SK-N-SH (cell line): ENCODE results near the gene MAP1LC3C. TPM values are rescaled to one million over a fixed set of nuclear protein-coding genes. Genes with fewer than 3 reads are reported as not detected.

ENCODE experiments used
- CTCF ChIA-PET: fragments of 300-600, 350-600 bp; formaldehyde crosslinking; extraction: SDS; loops from one replicate; lab custom pipeline; 2021; lab: Yijun Ruan, JAX
- POLR2A ChIA-PET: fragments of 350-600 bp; sonication (Branson Sonifier 250); formaldehyde crosslinking; extraction: SDS; loops from one replicate; lab custom pipeline; 2020; ENCODE audit warnings: antibody characterized with exemption, inconsistent platforms; lab: Yijun Ruan, JAX
- DNase-seq: peaks from one replicate; pipeline ENCODE4 v3.0.0; 2012
- H2AFZ ChIP-seq: fragments of 200-600 bp; sonication (generic); 2 replicates; pipeline ENCODE4 v1.8.1; 2016; ENCODE audit warnings: antibody characterized with exemption, mild to moderate bottlenecking, low read depth
- H3F3A ChIP-seq: fragments of 200-600 bp; sonication (generic); replicated peaks from 2 replicates; pipeline ENCODE3; 2016; ENCODE audit warnings: antibody characterized with exemption, mild to moderate bottlenecking; ENCODE audit not compliant: insufficient read depth
- H3K27ac ChIP-seq, 2 experiments: fragments of 200-500 bp in 1 of 2; fragments of 200-600 bp in 1 of 2; sonication (Bioruptor generic) in 1 of 2; sonication (generic), shearing (Covaris generic) in 1 of 2; 2 replicates each; pipeline versions ENCODE4 v1.5.1 to v1.6.1; 2014 to 2016; ENCODE audit warnings: low read depth in 2 of 2, inconsistent platforms in 1 of 2, low read length in 1 of 2, mild to moderate bottlenecking in 1 of 2, mixed read lengths in 1 of 2
- H3K27me3 ChIP-seq: fragments of 200-600 bp; sonication (generic), shearing (Covaris generic); 2 replicates; pipeline ENCODE4 v1.6.1; 2016; ENCODE audit warnings: mixed run types; ENCODE audit not compliant: insufficient read depth
- H3K36me3 ChIP-seq, 2 experiments: fragments of 200-500 bp in 1 of 2; fragments of 200-600 bp in 1 of 2; sonication (Bioruptor generic) in 1 of 2; sonication (generic) in 1 of 2; replicated peaks in 1 of 2; 2 replicates each; pipeline versions ENCODE3 to v1.5.1; 2014 to 2016; ENCODE audit warnings: low read length in 1 of 2, mild to moderate bottlenecking in 1 of 2; ENCODE audit not compliant: insufficient read depth in 2 of 2, control insufficient read depth in 1 of 2
- H3K4me1 ChIP-seq, 2 experiments: fragments of 200-500 bp in 1 of 2; fragments of 200-600 bp in 1 of 2; sonication (Bioruptor generic) in 1 of 2; sonication (generic), shearing (Covaris generic) in 1 of 2; 2 replicates each; pipeline versions ENCODE4 v1.5.1 to v1.6.1; 2014 to 2016; ENCODE audit warnings: low read depth in 1 of 2, low read length in 1 of 2, mixed run types in 1 of 2; ENCODE audit not compliant: insufficient read depth in 2 of 2, control insufficient read depth in 1 of 2
- H3K4me2 ChIP-seq: fragments of 200-600 bp; sonication (generic), shearing (Covaris generic); 2 replicates; pipeline ENCODE4 v1.6.1; 2017; ENCODE audit warnings: mixed run types
- H3K4me3 ChIP-seq, 2 experiments: fragments of 200-500 bp in 1 of 2; fragments of 200-600 bp in 1 of 2; sonication (Bioruptor generic) in 1 of 2; sonication (generic), shearing (Covaris generic) in 1 of 2; 2 replicates each; pipeline versions ENCODE4 v1.5.1 to v1.8.1; 2014 to 2016; ENCODE audit warnings: low read depth in 2 of 2, inconsistent platforms in 1 of 2, low read length in 1 of 2, mild to moderate bottlenecking in 1 of 2, mixed read lengths in 1 of 2, moderate library complexity in 1 of 2
- H3K79me2 ChIP-seq: fragments of 200-600 bp; sonication (generic); 2 replicates; pipeline ENCODE4 v1.8.1; 2017; ENCODE audit warnings: mild to moderate bottlenecking; ENCODE audit not compliant: insufficient read depth
- H3K9ac ChIP-seq: fragments of 200-600 bp; sonication (generic); 2 replicates; pipeline ENCODE4 v1.6.1; 2017; ENCODE audit warnings: mixed run types
- H3K9me2 ChIP-seq: fragments of 200-600 bp; sonication (generic); 2 replicates; pipeline ENCODE4 v1.6.1; 2017; ENCODE audit warnings: mixed run types
- H3K9me3 ChIP-seq: fragments of 200-600 bp; sonication (generic); 2 replicates; pipeline ENCODE4 v1.6.1; 2017; ENCODE audit warnings: mixed run types, mild to moderate bottlenecking, moderate library complexity
- H4K20me1 ChIP-seq: fragments of 200-600 bp; sonication (generic); 2 replicates; pipeline ENCODE4 v1.6.1; 2017; ENCODE audit warnings: mild to moderate bottlenecking, mixed run types; ENCODE audit not compliant: insufficient read depth
- CHD2 ChIP-seq: fragments of 150-350 bp; IDR thresholded peaks from 2 replicates; pipeline ENCODE4 v1.6.1; 2018; ENCODE audit warnings: low read length; ENCODE audit not compliant: partially characterized antibody
- CTCF ChIP-seq: fragments of 200-600 bp; sonication (generic); IDR thresholded peaks from 2 replicates; pipeline ENCODE4 v1.6.1; 2017; ENCODE audit warnings: antibody characterized with exemption, mild to moderate bottlenecking, moderate library complexity
- ELF1 ChIP-seq: IDR thresholded peaks from 2 replicates; pipeline ENCODE4 v1.4.0; 2012
- EZH2phosphoT487 ChIP-seq: fragments of 200-600 bp; sonication (generic); IDR thresholded peaks from 2 replicates; pipeline ENCODE4 v1.6.1; 2017; ENCODE audit warnings: low read depth, mixed run types, mild to moderate bottlenecking, antibody characterized with exemption, moderate library complexity, borderline replicate concordance
- FOXJ3 ChIP-seq: sonication (generic); formaldehyde crosslinking; IDR thresholded peaks from 2 replicates; pipeline ENCODE4 v1.5.1; 2020; ENCODE audit warnings: mild to moderate bottlenecking, missing genetic modification reagents
- FOXM1 ChIP-seq: IDR thresholded peaks from 2 replicates; pipeline ENCODE4 v1.4.0; 2012; ENCODE audit warnings: low read depth, mild to moderate bottlenecking
- GATA2 ChIP-seq: sonication (generic); formaldehyde crosslinking; IDR thresholded peaks from 2 replicates; pipeline ENCODE4 v1.5.0; 2020; ENCODE audit warnings: mild to moderate bottlenecking, missing genetic modification reagents
- JUND ChIP-seq: IDR thresholded peaks from 2 replicates; pipeline ENCODE4 v1.4.0; 2012
- MAX ChIP-seq: IDR thresholded peaks from 2 replicates; pipeline ENCODE4 v1.4.0; 2012; ENCODE audit warnings: low read depth
- MEF2A ChIP-seq: IDR thresholded peaks from 2 replicates; pipeline ENCODE4 v1.4.0; 2012; ENCODE audit warnings: low read depth, borderline replicate concordance
- PBX3 ChIP-seq: IDR thresholded peaks from 2 replicates; pipeline ENCODE4; 2012
- RXRA ChIP-seq: IDR thresholded peaks from 2 replicates; pipeline ENCODE4 v1.4.0; 2012; ENCODE audit warnings: low read depth, mild to moderate bottlenecking, borderline replicate concordance
- SMC3 ChIP-seq: IDR thresholded peaks from 2 replicates; pipeline ENCODE4 v1.6.1; 2012; ENCODE audit warnings: low read depth, low read length, improper control_type of control experiment
- TCF12 ChIP-seq: IDR thresholded peaks from 2 replicates; pipeline ENCODE4 v1.4.0; 2012
- TEAD4 ChIP-seq: IDR thresholded peaks from 2 replicates; pipeline ENCODE4 v1.4.0; 2012; ENCODE audit warnings: mild to moderate bottlenecking, borderline replicate concordance; ENCODE audit not compliant: insufficient read depth
- USF1 ChIP-seq: IDR thresholded peaks from 2 replicates; pipeline ENCODE4 v1.4.0; 2012; ENCODE audit warnings: low read depth, borderline replicate concordance
- ZBTB33 ChIP-seq: IDR thresholded peaks from 2 replicates; pipeline ENCODE4 v1.4.0; 2012; ENCODE audit warnings: low read depth, borderline replicate concordance
- WGBS: methylation state at CpG from one replicate; pipeline ENCODE4 v1.1.6; 2017; ENCODE audit warnings: low lambda C conversion rate; 5-methylcytosine and 5-hydroxymethylcytosine counted together
- polyA plus RNA-seq, 3 experiments: library from polyadenylated mRNA; depleted of rRNA; stranded (reverse); fragments of >200 nt; gene quantifications; 2 replicates each; pipeline ENCODE4 v1.2.3, GENCODE V29; 2012

MAP1LC3C gene
- polyA plus RNA-seq, 1 of the 3 experiments (the other 2 are of a cell fraction) = 0.20 TPM

- Histone ChIP-seq H3K36me3 (no peaks in the 10 kb centered on the region), H3K4me2 (no peak overlapping the region), H3K4me1 (no peaks in the 10 kb centered on the region), H3F3A (no peaks in the 10 kb centered on the region), H3K79me2 (no peaks in the 10 kb centered on the region), H3K27me3 (no peaks in the 10 kb centered on the region), H3K9ac (no peak overlapping the region), H3K27ac (no peak overlapping the region), H4K20me1 (no peaks in the 10 kb centered on the region), H3K4me3 (no peak overlapping the region), H3K9me3 (no peaks in the 10 kb centered on the region), H3K9me2 (no peaks in the 10 kb centered on the region), H2AFZ (no peak overlapping the region)
- TF ChIP-seq ELF1 (no peak), MAX (no peak), JUND (no peak), GATA2 (CRISPR knock-in tag) (no peak), FOXM1 (no peak), USF1 (no peak), PBX3 (no peak), EZH2phosphoT487 (no peak)
- DNase-seq = no peak
- ChIA-PET CTCF (no interaction called here), POLR2A (no interaction called here)
- WGBS = 91% methylated on average over 8 of the region's 8 CpGs
Measured at GRCh38 chr1:241964550-241965282, 34.2 kb downstream of the MAP1LC3C start.

- Histone ChIP-seq H3K9me2 (no peaks in the 10 kb centered on the region), H3K36me3 (no peaks in the 10 kb centered on the region), H4K20me1 (no peaks in the 10 kb centered on the region), H3K9ac (no peak overlapping the region), H3K4me1 (no peaks in the 10 kb centered on the region), H3K4me2 (no peak overlapping the region), H3K9me3 (no peaks in the 10 kb centered on the region), H3F3A (no peaks in the 10 kb centered on the region), H3K27me3 (no peaks in the 10 kb centered on the region), H2AFZ (no peak overlapping the region), H3K4me3 (no peak overlapping the region), H3K79me2 (no peaks in the 10 kb centered on the region), H3K27ac (no peak overlapping the region)
- CTCF ChIA-PET = interaction anchor here (1.2 to 1.4 kb wide), 2 partner anchors 11 to 22 kb away, joined by 3 to 4 read pairs; no protein-coding TSS in a partner anchor
- POLR2A ChIA-PET = no interaction called here
- DNase-seq = no peak
- TF ChIP-seq MAX (no peak), CHD2 (no peak), CTCF (no peak), USF1 (no peak), TEAD4 (no peak), SMC3 (no peak), MEF2A (no peak), FOXM1 (no peak), ZBTB33 (no peak), TCF12 (no peak), FOXJ3 (no peak), RXRA (no peak)
Measured at GRCh38 chr1:241963722-241964121, 35.2 kb downstream of the MAP1LC3C start.
